GM21576 (cell line): ENCODE results near the gene FCGBP.
"Not testable (repeated sequence)": the region's sequence is repeated elsewhere in the genome, so short reads cannot be mapped to it uniquely, and the experiment has no call there.

Source experiments
- ATAC-seq: cut with Tn5 transposase; IDR thresholded peaks from one replicate; pipeline ENCODE4 v1.9.1; 2021; ENCODE audit warnings: mild to moderate bottlenecking, moderate library complexity; ENCODE audit not compliant: unreplicated experiment

Gene FCGBP

GRCh38 chr19:39934584-39935363, at the start of gene FCGBP:
FCGBP (minus strand) TSS chr19:39934634.
- ATAC-seq = no peak

- ATAC-seq = no peak
These were observed 49.4 kb upstream of the FCGBP start for GRCh38 chr19:39983695-39984300.

GRCh38 chr19:39982883-39983282, 48.4 kb upstream of the FCGBP start:
- no peak for ATAC-seq

GRCh38 chr19:39974377-39975155, 40.1 kb upstream of the FCGBP start:
- no peak for ATAC-seq

GRCh38 chr19:39971380-39972035, 37.1 kb upstream of the FCGBP start:
- ATAC-seq = peak; percentile 9

- peak; percentile 92 for ATAC-seq
These were observed 36.4 kb upstream of the FCGBP start, which contains the start of gene PSMC4 for GRCh38 chr19:39970675-39971379. PSMC4 (plus strand) TSS chr19:39971165; CDS start chr19:39971203, 38 bp downstream.

GRCh38 chr19:39970425-39970674, 35.9 kb upstream of the FCGBP start:
- ATAC-seq = peak; percentile 14

- no peak for ATAC-seq
These were observed 35.4 kb upstream of the FCGBP start for GRCh38 chr19:39969681-39970424.

GRCh38 chr19:39969266-39969665, 34.8 kb upstream of the FCGBP start:
- ATAC-seq = no peak

GRCh38 chr19:39968789-39969188, 34.4 kb upstream of the FCGBP start:
- no peak for ATAC-seq

GRCh38 chr19:39967561-39967960, 33.1 kb upstream of the FCGBP start:
- no peak for ATAC-seq

GRCh38 chr19:39966617-39967016, 32.2 kb upstream of the FCGBP start:
- no peak for ATAC-seq

- ATAC-seq = no peak
These were observed 29.5 kb upstream of the FCGBP start for GRCh38 chr19:39963898-39964297.

GRCh38 chr19:39959407-39959806, 25.0 kb upstream of the FCGBP start:
- not testable (repeated sequence) for ATAC-seq

- not testable (repeated sequence) for ATAC-seq
These were observed 24.5 kb upstream of the FCGBP start for GRCh38 chr19:39958942-39959341.

GRCh38 chr19:39957886-39958285, 23.5 kb upstream of the FCGBP start:
- ATAC-seq = not testable (repeated sequence)

GRCh38 chr19:39953915-39954314, 19.5 kb upstream of the FCGBP start:
- no peak for ATAC-seq

- ATAC-seq = no peak
These were observed 17.3 kb upstream of the FCGBP start for GRCh38 chr19:39951686-39952085.

- ATAC-seq = no peak
These were observed 16.7 kb upstream of the FCGBP start for GRCh38 chr19:39951065-39951650.
